ENCODE results near the gene OTUB2. TPM values are rescaled to one million over a fixed set of nuclear protein-coding genes. Genes with fewer than 3 reads are reported as not detected.

The OTUB2 gene
- total and polyA plus RNA-seq, 2 donors (not counting 3 experiments of a cell fraction or from before 2014, with no cell fraction given): 0.70 to 1.6 TPM

DNA sequence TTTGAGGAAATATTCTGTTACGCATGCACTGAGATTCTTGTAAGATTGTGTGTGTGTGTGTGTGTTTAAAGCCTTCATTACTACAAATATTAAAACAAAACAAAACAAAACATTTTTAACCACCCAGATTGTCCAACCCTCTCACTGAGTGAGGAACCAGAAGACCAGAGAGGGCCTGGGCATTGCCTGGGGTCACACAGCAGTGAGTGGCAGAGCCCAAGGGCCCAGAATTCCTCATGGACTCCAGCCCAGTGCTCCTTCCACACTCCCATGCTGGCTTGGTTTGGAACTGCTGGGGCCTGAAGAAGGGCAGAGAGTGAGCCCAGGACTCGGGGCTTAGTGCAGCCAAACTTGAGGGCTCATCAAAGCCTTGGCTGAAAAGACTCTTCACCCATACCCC lies 1.6 kb upstream of the OTUB2 start:
- Histone ChIP-seq H3K9ac (replicated peaks; ENCODE audit: extremely low read depth, insufficient read depth, low read length) (no peak overlapping the region), H3K79me2 (ENCODE audit: control insufficient read depth, insufficient read depth, low read length) (no peaks in the 10 kb centered on the region), H3K9me3 (replicated peaks; ENCODE audit: control insufficient read depth, insufficient read depth, low read length) (no peaks in the 10 kb centered on the region), H3K4me2 (ENCODE audit: insufficient read depth, low read length) (no peak overlapping the region), H3K9me1 (replicated peaks; ENCODE audit: control insufficient read depth, extremely low read depth, insufficient read depth, low read length) (no peaks in the 10 kb centered on the region), H3K27ac (ENCODE audit: insufficient read depth, low read depth, low read length) (no peak overlapping the region), H3K36me3 (ENCODE audit: control insufficient read depth in 2 of 2, extremely low read depth in 1 of 2, insufficient read depth in 2 of 2, low read length in 2 of 2) (no peaks in the 10 kb centered on the region), H2AFZ (ENCODE audit: low read depth, low read length) (no peak overlapping the region), H3K4me3 (replicated peaks in 1 of 3; ENCODE audit: insufficient read depth in 1 of 3, low read depth in 1 of 3, low read length in 3 of 3) (no peak overlapping the region), H3K4me1 (ENCODE audit: control insufficient read depth, extremely low read depth, insufficient read depth, low read length) (peaks cover 10% of the 10 kb centered on the region), H3K27me3 (ENCODE audit: control insufficient read depth in 2 of 2, insufficient read depth in 2 of 2, low read length in 2 of 2) (peaks cover 0 to 4% of the 10 kb centered on the region in 2 experiments), H4K20me1 (replicated peaks; ENCODE audit: control insufficient read depth, extremely low read depth, insufficient read depth, low read length) (no peaks in the 10 kb centered on the region)
- no peak for DNase-seq (ENCODE audit: low read depth, low spot score)
- no TSS peak for BruUV-seq (replicated peaks)
- no peak for FAIRE-seq
- ChIA-PET CTCF (interaction anchor here (1.5 to 2.5 kb wide), 2 partner anchors 108 to 112 kb away, joined by 4 to 15 read pairs; no protein-coding TSS in a partner anchor), POLR2A (no interaction called here)
- dilution Hi-C loops (cut with MboI; ENCODE audit: extremely low pct_ligation_motif_present, low sequenced_read_pairs) (no loop called here), intact Hi-C loops (cut with micrococcal nuclease) (no loop called here)
- no peak for TF ChIP-seq POLR2A (IDR thresholded peaks at IDR 0.05; ENCODE audit: low read depth, low read length)
- TF ChIP-seq MAX (IDR thresholded peaks at IDR 0.05; ENCODE audit: insufficient read depth, insufficient read length): no peak
- TF ChIP-seq JUN (IDR thresholded peaks at IDR 0.05; ENCODE audit: borderline replicate concordance, insufficient read depth, insufficient read length, low read depth): no peak
- no peak for TF ChIP-seq POLR2AphosphoS5 (IDR thresholded peaks at IDR 0.05; ENCODE audit: insufficient read depth, low read depth, low read length)
- TF ChIP-seq EZH2 (IDR thresholded peaks at IDR 0.05; ENCODE audit: borderline replicate concordance, low read depth, low read length, severe bottlenecking): no peak
- TF ChIP-seq, protein P1, sequence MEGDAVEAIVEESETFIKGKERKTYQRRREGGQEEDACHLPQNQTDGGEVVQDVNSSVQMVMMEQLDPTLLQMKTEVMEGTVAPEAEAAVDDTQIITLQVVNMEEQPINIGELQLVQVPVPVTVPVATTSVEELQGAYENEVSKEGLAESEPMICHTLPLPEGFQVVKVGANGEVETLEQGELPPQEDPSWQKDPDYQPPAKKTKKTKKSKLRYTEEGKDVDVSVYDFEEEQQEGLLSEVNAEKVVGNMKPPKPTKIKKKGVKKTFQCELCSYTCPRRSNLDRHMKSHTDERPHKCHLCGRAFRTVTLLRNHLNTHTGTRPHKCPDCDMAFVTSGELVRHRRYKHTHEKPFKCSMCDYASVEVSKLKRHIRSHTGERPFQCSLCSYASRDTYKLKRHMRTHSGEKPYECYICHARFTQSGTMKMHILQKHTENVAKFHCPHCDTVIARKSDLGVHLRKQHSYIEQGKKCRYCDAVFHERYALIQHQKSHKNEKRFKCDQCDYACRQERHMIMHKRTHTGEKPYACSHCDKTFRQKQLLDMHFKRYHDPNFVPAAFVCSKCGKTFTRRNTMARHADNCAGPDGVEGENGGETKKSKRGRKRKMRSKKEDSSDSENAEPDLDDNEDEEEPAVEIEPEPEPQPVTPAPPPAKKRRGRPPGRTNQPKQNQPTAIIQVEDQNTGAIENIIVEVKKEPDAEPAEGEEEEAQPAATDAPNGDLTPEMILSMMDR (IDR thresholded peaks at IDR 0.05; ENCODE audit: extremely low read depth in 1 of 2, insufficient read depth in 1 of 2, low read depth in 1 of 2, low read length in 2 of 2): no peak
- no peak for TF ChIP-seq FOS (IDR thresholded peaks at IDR 0.05; ENCODE audit: borderline replicate concordance, insufficient read depth, low read length)
- TF ChIP-seq GATA2 (IDR thresholded peaks at IDR 0.05; ENCODE audit: insufficient read depth, insufficient read length, low read depth, low read length): no peak
- no peak for TF ChIP-seq MYC (IDR thresholded peaks at IDR 0.05; ENCODE audit: low read depth, low read length)
